ENCODE results near the gene RPS27.
"Not testable (repeated sequence)": the region's sequence is repeated elsewhere in the genome, so short reads cannot be mapped to it uniquely, and the experiment has no call there.

The RPS27 gene

DNA sequence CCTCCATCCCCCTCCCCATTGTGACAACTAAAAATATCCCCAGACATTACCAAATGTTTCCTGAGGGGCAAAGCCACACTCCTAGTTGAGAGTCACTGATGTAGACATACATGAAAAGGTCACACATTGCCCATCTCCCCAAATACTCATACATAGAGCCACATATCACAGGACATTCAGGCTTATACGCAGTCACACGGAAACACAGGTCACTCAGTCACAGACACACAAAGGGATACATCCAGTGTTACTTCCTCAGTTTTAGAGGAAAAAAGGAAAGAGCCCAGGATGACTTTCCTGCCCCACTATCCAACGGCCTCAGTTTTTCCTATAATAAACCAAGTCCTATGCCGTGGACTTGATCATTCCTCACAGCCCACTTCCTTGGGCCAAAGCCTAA is 29.1 kb upstream of the RPS27 start:
- DNase-seq (ENCODE audit: low read depth in 3 of 3), result no peak

DNA sequence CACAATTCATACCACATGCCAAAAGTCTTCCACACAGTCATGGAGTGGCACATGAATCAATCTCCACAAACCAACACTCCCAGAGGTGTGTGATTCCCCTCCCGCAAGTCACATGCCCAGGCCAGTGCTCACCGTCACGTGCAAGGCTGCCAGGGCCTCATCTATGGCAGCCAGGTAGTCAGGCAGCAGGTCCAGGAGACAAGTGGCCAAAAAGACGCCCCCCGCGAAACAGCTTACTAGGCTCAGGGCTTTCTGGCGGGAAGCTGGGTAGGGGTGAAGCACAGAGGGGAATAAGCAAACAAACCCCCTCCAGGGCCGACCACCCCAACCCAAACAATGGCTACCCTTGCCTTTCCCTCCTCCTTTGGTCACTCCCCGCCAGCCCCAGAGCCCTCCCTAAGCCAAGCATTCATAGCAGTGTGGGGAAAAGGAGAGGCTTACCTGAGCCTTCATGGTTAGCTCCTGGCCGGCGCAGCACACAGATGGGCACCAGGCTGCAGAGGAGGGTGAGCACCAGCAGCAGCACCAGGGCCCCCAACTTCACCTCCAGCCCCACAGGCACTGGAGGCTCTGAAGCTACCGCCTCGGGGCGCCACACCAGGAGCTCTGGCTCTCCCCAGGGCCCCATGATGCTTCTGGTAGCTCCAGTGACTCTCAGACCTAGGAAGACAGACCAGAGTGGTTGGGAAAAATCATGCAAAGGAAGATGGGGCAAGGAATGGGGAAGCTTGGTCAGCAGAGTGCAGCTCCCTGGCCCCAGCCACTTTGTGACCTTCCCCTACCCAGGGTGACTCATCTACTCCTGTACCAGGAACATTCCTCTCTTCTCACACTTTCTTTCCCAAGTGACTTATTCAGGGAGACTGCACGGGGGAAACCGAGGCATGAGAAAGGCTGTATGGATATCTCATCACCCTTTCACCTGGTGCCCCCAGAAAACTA is 28.2 kb upstream of the RPS27 start:
- no peak for DNase-seq (ENCODE audit: low read depth in 3 of 3)

- peak; percentile 90 to 97 (median 94) for DNase-seq (ENCODE audit: low read depth in 3 of 3)
Observed at GRCh38 chr1:153963030-153963849, 27.3 kb upstream of the RPS27 start, which contains the start of gene SLC39A1. Gene SLC39A1 (minus strand): TSS chr1:153963537. CDS start chr1:153962715, 822 bp downstream.

GRCh38 chr1:153963850-153964331 is 26.7 kb upstream of the RPS27 start:
- DNase-seq (ENCODE audit: low read depth in 3 of 3), result peak in 1 of 3 experiments; percentile 14

- peak; percentile 60 to 83 (median 75) for DNase-seq (ENCODE audit: low read depth in 3 of 3)
Observed at GRCh38 chr1:153967107-153967999, 23.2 kb upstream of the RPS27 start, which contains the start of gene CREB3L4. Gene CREB3L4 (plus strand): TSS chr1:153967902. CDS start chr1:153968526, 624 bp downstream.

DNA sequence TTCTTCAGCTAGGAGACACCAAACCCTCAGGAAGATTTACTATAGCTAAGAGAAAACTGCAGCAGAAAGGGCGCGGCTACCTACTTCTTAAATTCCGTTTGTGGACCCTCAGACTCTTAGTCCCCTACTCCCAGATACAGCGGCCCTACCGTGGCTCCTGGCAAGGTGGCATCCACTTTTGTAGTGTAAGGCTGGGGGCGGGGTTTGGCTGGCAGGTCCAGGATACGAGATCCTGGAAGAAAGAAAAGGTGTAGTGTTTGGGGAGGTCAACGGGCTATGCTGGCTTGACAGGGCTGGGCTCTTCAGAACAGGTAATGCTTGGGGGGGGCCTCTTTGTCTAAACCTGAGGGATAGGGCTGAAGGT is 22.6 kb upstream of the RPS27 start:
- no peak for DNase-seq (ENCODE audit: low read depth in 3 of 3)

GRCh38 chr1:153968408-153968807 is 22.2 kb upstream of the RPS27 start:
- DNase-seq (ENCODE audit: low read depth in 3 of 3), result no peak

DNA sequence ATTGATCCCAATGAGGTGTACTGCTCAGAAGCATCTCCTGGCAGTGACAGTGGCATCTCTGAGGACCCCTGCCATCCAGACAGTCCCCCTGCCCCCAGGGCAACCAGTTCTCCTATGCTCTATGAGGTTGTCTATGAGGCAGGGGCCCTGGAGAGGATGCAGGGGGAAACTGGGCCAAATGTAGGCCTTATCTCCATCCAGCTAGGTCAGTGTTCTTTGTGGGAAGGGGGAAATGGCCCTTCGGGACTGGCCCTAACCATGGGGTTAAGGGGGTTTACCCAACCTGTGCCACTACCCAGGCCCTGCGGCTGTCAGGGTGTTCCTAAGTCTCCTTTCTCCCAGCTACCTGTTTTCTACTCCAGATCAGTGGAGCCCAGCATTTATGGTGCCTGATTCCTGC is 21.6 kb upstream of the RPS27 start:
- DNase-seq (ENCODE audit: low read depth in 3 of 3), result no peak

GRCh38 chr1:153970346-153970745 is 20.2 kb upstream of the RPS27 start:
- no peak for DNase-seq (ENCODE audit: low read depth in 3 of 3)

GRCh38 chr1:153973071-153973470 is 17.5 kb upstream of the RPS27 start:
- no peak for DNase-seq (ENCODE audit: low read depth in 3 of 3)

GRCh38 chr1:153973525-153973924 is 17.0 kb upstream of the RPS27 start:
- DNase-seq (ENCODE audit: low read depth in 3 of 3), result no peak

GRCh38 chr1:153976819-153977249 is 13.7 kb upstream of the RPS27 start:
- DNase-seq (ENCODE audit: low read depth in 3 of 3), result no peak

DNA sequence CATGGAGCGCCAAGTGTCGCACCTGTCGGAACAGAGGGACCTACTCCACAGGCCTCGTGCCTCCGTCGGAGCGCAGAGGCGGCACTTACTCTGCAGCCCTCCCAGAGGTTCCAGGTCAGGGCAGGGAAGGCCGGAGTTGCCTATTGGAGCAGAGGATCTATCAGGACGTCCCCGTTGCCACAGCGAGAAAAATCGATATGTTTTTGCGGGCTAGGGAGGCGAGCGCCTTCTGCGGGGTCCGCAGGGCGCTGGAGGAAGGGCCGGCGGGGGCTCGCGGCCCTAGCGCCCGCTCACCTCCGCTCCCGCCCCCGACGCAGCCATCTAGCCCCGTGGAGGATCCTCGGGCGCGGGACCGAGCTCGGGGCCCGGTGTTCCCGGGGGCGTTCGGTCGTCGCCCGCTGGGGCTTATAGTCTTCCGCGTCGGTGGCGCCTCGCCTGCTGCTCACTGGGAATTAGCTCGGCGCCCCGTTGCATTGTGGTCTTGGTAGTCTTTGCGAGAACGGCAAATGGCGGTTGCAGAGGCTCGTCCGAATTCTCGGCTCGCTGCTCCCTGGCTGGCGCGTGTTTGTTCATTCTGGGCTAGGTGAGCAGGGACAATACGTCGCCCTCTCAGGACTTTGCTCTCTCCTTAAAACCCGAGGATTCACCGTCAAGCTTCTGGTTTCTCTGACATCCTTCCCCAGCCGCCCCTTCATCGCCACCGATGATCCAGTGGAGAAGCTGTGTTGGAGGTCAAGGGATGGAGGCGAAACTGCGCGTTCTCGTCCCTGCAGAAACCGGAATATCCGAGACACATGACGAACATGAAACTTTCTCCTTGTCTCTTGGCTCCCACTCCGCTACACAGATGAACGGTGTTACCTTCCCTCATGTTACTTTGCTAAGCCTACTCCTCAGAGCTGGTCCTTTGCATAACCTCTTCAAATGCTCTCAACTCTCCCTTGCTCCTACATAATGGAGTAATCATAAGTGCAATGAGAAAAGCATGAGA is 13.0 kb upstream of the RPS27 start, which contains the start of gene JTB:
TSS of gene JTB (minus strand) at position 425 of the 991 bp plus-strand sequence. CDS start at position 3, 422 bp downstream.
- peak; percentile 74 to 86 (median 80) for DNase-seq (ENCODE audit: low read depth in 3 of 3)

- DNase-seq (ENCODE audit: low read depth in 3 of 3), result no peak
Observed at GRCh38 chr1:153978274-153978909, 12.2 kb upstream of the RPS27 start.

GRCh38 chr1:153979091-153979490 is 11.5 kb upstream of the RPS27 start:
- not testable (repeated sequence) for DNase-seq (ENCODE audit: low read depth in 3 of 3)

- DNase-seq (ENCODE audit: low read depth in 3 of 3), result not testable (repeated sequence)
Observed at GRCh38 chr1:153981735-153982134, 8.8 kb upstream of the RPS27 start.

GRCh38 chr1:153984123-153984894 is 6.3 kb upstream of the RPS27 start:
- no peak for DNase-seq (ENCODE audit: low read depth in 3 of 3)

DNA sequence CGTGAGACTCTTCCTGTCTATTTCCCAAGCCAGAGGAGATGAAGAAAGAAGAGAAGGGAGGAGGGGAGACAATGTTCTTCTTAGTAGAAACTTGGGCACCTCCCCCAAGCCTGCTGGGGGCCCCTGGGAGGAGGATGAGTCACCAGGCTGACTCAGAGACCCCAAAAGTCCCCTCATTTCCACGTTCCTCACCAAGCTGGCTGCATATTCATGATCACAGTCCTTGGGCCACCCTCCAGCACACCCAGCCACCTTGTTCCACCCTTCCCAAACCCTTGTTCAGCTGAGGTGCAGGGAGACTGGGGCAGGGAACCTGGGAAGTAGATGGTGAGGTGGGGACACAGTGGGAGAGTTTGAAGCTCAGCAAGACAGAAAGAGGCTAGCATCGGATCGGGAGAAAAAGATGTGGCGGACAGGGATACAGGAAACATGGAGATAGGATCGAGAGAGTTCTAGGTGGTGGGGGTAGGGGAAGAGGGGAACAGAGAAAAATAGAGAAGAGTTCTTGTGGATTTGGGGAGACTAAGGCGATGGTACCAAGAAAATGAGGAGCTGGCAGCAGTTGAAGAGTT is 5.1 kb upstream of the RPS27 start:
- peak in 1 of 3 experiments; percentile 53 for DNase-seq (ENCODE audit: low read depth in 3 of 3)
